Measurements from ENCODE around the gene RNF144B. TPM values are rescaled to one million over a fixed set of nuclear protein-coding genes. Genes with fewer than 3 reads are reported as not detected.

The RNF144B gene
- total RNA-seq, result 14.7 and 15.0 TPM in 2 replicates
- long read RNA-seq, full-length matches to known transcripts, result 9 of 21 reads
- long read RNA-seq, partial matches to known transcripts, result 8 of 21 reads
- long read RNA-seq, other reads (novel, unspliced or antisense), result 4 of 21 reads

DNA sequence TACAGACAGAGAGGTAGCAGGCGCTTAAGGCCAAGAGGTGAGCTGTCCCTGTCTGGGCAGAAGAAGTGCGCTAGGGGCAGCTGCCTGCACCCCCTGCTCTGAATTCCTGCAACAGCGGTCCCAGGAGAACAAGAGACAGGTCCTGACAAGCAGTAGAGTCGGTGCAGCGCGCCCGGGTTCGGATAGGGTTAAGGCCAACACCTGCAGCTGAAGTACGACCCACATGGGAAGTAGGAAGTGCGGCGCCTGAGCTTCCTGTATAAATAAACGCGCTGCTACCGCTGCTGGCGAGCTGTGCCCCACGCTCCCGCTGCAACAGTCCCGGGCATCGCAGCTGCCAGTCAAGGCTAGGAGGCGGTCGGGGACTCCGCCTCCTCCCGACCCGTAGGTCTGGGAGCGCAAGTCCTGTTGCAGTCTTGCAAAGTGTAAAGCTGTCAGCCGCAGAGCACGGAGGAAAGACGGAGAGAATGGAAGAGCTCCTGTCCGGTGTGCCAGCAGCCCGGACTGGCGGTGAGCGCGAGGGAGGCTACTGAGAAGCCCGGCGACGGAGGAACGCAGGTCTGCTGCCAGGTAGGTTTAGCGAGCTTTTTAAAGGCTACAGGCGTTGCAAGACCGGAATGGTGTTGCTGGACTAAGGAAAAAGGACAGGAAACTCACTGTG lies at the start of gene RNF144B:
RNF144B (plus strand) TSS at position 290 of the 661 bp plus-strand sequence. CDS start 12,185 bp downstream, outside the sequence.
- peaks cover 46% of the 10 kb centered on the region for H3K4me1 Mint-ChIP-seq (ENCODE audit: unreplicated experiment)
- H3K36me3 Mint-ChIP-seq (ENCODE audit: unreplicated experiment), result no peaks in the 10 kb centered on the region
- H3K4me3 Mint-ChIP-seq (ENCODE audit: unreplicated experiment), result peak within 1 kb of the TSS; percentile 87
- H3K27ac Mint-ChIP-seq (ENCODE audit: unreplicated experiment), result peak within 1 kb of the TSS; percentile 76
- DNase-seq (ENCODE audit: extremely low spot score, unreplicated experiment), result peak; percentile 89
- no peaks in the 10 kb centered on the region for H3K27me3 Mint-ChIP-seq (ENCODE audit: unreplicated experiment)
- H3K9me3 Mint-ChIP-seq (ENCODE audit: unreplicated experiment), result no peaks in the 10 kb centered on the region
- TF ChIP-seq, protein P1, sequence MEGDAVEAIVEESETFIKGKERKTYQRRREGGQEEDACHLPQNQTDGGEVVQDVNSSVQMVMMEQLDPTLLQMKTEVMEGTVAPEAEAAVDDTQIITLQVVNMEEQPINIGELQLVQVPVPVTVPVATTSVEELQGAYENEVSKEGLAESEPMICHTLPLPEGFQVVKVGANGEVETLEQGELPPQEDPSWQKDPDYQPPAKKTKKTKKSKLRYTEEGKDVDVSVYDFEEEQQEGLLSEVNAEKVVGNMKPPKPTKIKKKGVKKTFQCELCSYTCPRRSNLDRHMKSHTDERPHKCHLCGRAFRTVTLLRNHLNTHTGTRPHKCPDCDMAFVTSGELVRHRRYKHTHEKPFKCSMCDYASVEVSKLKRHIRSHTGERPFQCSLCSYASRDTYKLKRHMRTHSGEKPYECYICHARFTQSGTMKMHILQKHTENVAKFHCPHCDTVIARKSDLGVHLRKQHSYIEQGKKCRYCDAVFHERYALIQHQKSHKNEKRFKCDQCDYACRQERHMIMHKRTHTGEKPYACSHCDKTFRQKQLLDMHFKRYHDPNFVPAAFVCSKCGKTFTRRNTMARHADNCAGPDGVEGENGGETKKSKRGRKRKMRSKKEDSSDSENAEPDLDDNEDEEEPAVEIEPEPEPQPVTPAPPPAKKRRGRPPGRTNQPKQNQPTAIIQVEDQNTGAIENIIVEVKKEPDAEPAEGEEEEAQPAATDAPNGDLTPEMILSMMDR (IDR thresholded peaks at IDR 0.05), result no peak

DNA sequence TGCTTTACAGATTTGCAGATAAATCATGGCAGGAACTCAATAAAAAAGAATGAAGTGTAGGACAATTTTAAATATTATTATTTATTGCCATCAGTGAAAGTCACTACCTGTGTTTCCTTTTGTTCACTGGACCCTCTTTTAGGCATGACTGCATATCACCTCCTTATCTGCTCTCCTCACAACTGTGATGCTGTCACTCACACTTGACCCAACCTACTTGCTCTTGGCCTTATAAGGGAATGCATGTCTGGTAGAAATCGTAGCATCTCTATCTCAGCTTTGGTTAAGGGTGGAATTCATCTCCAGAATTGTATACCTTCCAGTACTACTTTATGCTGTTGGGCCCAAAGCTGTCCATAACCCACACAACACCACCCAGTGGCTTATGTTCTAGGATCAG lies 47.6 kb upstream of the RNF144B start:
- no peak overlapping the region for H3K27ac Mint-ChIP-seq (ENCODE audit: unreplicated experiment)
- DNase-seq (ENCODE audit: extremely low spot score, unreplicated experiment), result no peak
- no peaks in the 10 kb centered on the region for H3K27me3 Mint-ChIP-seq (ENCODE audit: unreplicated experiment)
- no peak overlapping the region for H3K4me3 Mint-ChIP-seq (ENCODE audit: unreplicated experiment)
- H3K9me3 Mint-ChIP-seq (ENCODE audit: unreplicated experiment), result peaks cover 4% of the 10 kb centered on the region
- H3K4me1 Mint-ChIP-seq (ENCODE audit: unreplicated experiment), result no peaks in the 10 kb centered on the region
- H3K36me3 Mint-ChIP-seq (ENCODE audit: unreplicated experiment), result no peaks in the 10 kb centered on the region
- TF ChIP-seq, protein P1 (IDR thresholded peaks at IDR 0.05), result no peak

DNA sequence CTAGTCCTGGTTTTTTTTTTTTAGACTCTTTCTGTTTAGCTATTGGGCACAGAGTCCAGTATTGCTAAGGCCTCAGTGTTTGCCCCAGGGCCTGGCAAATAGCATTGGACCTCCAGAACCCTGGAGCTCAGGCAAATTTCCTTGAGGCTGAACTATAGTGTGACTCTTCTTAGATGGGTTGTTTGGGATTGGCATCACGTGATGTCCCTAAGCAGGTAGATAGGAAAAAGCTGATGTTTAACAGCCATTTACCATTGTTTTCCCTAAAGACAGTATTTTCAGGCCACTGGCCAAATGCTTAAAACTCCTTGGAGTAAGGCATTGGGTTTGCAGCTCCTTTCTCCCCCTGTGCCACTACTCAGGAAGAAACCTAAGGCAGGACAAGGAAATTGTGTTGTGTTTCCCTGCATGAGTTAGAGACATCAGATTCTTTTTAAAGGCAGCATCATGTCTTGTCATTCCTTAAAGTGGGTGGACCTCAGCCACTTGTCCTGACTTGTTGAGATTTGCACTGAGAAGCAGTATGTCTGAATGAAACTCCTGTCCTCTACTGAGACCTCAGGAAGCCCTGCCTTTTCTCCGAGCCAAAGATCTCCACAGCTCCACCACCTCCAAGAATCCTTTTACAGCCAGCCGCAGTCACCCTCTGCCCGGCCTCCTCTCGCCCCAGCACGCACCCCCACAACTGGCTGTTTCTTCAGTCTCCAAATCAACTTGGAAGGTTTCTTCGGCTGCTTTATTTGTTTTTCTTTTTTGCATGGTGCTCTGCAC lies 46.2 kb upstream of the RNF144B start:
- Mint-ChIP-seq H3K4me3 (ENCODE audit: unreplicated experiment) (no peak overlapping the region), H3K27ac (ENCODE audit: unreplicated experiment) (no peak overlapping the region), H3K9me3 (ENCODE audit: unreplicated experiment) (peaks cover 4% of the 10 kb centered on the region), H3K36me3 (ENCODE audit: unreplicated experiment) (no peaks in the 10 kb centered on the region), H3K27me3 (ENCODE audit: unreplicated experiment) (no peaks in the 10 kb centered on the region), H3K4me1 (ENCODE audit: unreplicated experiment) (no peaks in the 10 kb centered on the region)
- DNase-seq (ENCODE audit: extremely low spot score, unreplicated experiment), result no peak
- TF ChIP-seq, protein P1 (IDR thresholded peaks at IDR 0.05), result no peak

DNA sequence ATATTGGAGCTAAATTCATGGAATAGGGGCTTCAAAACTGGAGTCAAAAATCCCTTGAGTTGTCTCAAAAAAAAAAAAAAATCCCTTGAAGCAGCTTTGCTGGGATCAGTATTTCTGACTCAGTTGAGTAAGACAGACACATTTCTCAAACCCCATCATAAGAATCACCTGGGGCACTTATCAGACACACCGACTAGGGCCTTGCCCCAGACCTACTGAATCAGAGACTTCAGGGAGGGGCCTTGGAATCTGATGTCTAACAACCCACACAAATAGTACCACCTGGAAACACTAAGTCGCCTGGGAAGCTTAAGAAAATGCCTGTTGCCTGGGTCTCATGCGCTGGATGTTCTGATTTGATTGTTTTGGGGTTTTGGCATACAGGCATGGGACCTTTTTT lies 44.9 kb upstream of the RNF144B start:
- Mint-ChIP-seq H3K27me3 (ENCODE audit: unreplicated experiment) (no peaks in the 10 kb centered on the region), H3K4me1 (ENCODE audit: unreplicated experiment) (peaks cover 2% of the 10 kb centered on the region), H3K36me3 (ENCODE audit: unreplicated experiment) (no peaks in the 10 kb centered on the region), H3K27ac (ENCODE audit: unreplicated experiment) (no peak overlapping the region), H3K9me3 (ENCODE audit: unreplicated experiment) (peaks cover 4% of the 10 kb centered on the region), H3K4me3 (ENCODE audit: unreplicated experiment) (no peak overlapping the region)
- no peak for DNase-seq (ENCODE audit: extremely low spot score, unreplicated experiment)
- TF ChIP-seq, protein P1 (IDR thresholded peaks at IDR 0.05), result no peak

DNA sequence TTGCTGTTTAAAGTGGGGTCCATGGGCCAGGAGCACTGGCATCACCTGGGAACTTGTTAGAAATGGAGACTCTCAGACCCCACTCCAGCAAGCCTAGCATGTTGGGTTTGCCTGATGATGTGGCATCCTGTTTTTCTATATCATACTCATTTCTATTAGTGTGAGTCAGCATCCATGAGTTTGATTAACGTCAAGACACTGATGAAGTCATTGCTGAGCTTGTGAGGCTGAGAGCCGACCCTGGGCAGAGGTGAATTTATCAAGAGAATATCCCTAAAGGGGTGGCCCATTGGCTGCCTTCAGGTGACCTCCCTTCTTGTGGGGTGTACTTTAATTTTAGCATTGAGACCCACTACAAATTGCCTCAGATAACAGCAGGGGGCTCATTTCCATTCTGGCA lies 43.4 kb upstream of the RNF144B start:
- peaks cover 4% of the 10 kb centered on the region for H3K9me3 Mint-ChIP-seq (ENCODE audit: unreplicated experiment)
- no peak overlapping the region for H3K4me3 Mint-ChIP-seq (ENCODE audit: unreplicated experiment)
- no peaks in the 10 kb centered on the region for H3K27me3 Mint-ChIP-seq (ENCODE audit: unreplicated experiment)
- no peak overlapping the region for H3K27ac Mint-ChIP-seq (ENCODE audit: unreplicated experiment)
- TF ChIP-seq, protein P1 (IDR thresholded peaks at IDR 0.05), result no peak
- DNase-seq (ENCODE audit: extremely low spot score, unreplicated experiment), result no peak
- peaks cover 2% of the 10 kb centered on the region for H3K4me1 Mint-ChIP-seq (ENCODE audit: unreplicated experiment)
- H3K36me3 Mint-ChIP-seq (ENCODE audit: unreplicated experiment), result no peaks in the 10 kb centered on the region
